ENCODE data around the gene COG7.

DNA sequence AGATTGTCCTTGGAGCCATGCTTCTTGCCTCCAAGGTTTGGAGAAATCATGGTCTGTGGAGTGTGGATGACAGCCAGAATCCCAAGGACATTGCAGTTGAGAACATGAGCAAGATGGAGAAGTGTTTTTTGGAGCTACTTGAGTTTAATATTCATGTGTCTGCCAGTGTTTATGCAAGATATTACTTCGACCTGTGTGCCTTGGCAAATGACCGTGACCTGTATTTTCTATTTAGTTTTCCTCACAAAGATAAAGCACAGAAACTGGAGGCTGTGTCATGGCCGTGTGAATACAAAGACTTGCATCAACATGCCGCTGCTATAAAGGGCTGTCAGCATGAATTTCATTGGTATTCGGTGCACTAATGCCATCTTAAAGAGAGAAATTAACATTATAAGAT, 48.3 kb upstream of the COG7 start:
- TF ChIP-seq POLR2A (IDR thresholded peaks at IDR 0.05) = no peak
- TF ChIP-seq, protein P1, sequence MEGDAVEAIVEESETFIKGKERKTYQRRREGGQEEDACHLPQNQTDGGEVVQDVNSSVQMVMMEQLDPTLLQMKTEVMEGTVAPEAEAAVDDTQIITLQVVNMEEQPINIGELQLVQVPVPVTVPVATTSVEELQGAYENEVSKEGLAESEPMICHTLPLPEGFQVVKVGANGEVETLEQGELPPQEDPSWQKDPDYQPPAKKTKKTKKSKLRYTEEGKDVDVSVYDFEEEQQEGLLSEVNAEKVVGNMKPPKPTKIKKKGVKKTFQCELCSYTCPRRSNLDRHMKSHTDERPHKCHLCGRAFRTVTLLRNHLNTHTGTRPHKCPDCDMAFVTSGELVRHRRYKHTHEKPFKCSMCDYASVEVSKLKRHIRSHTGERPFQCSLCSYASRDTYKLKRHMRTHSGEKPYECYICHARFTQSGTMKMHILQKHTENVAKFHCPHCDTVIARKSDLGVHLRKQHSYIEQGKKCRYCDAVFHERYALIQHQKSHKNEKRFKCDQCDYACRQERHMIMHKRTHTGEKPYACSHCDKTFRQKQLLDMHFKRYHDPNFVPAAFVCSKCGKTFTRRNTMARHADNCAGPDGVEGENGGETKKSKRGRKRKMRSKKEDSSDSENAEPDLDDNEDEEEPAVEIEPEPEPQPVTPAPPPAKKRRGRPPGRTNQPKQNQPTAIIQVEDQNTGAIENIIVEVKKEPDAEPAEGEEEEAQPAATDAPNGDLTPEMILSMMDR (IDR thresholded peaks at IDR 0.05) = no peak

Data from vagina (tissue), 2 donors.